Measurements from ENCODE around the gene SLC16A8.

Gene SLC16A8

GRCh38 chr22:38049812-38050619 lies 34.0 kb downstream of the SLC16A8 start:
- TF ChIP-seq CTCF (IDR thresholded peaks at IDR 0.05; ENCODE audit: unreplicated experiment in 3 of 3), result no peak
- H3K9me3 Mint-ChIP-seq, result no peaks in the 10 kb centered on the region
- peaks cover 27% of the 10 kb centered on the region for H3K27me3 Mint-ChIP-seq (ENCODE audit: low read depth)
- peaks cover 14% of the 10 kb centered on the region for H3K4me1 Mint-ChIP-seq
- H3K36me3 Mint-ChIP-seq (ENCODE audit: low read depth), result no peaks in the 10 kb centered on the region
- H3K27ac Mint-ChIP-seq, result no peak overlapping the region
- no peak overlapping the region for H3K4me3 Mint-ChIP-seq

GRCh38 chr22:38046070-38046748 lies 37.8 kb downstream of the SLC16A8 start:
- TF ChIP-seq CTCF (IDR thresholded peaks at IDR 0.05; ENCODE audit: unreplicated experiment in 3 of 3), result no peak
- no peaks in the 10 kb centered on the region for H3K4me1 Mint-ChIP-seq
- no peaks in the 10 kb centered on the region for H3K9me3 Mint-ChIP-seq
- peaks cover 14% of the 10 kb centered on the region for H3K27me3 Mint-ChIP-seq (ENCODE audit: low read depth)
- H3K4me3 Mint-ChIP-seq, result peak overlapping the region in 1 of 3 experiments; percentile 7
- H3K27ac Mint-ChIP-seq, result no peak overlapping the region
- no peaks in the 10 kb centered on the region for H3K36me3 Mint-ChIP-seq (ENCODE audit: low read depth)

- no peak for TF ChIP-seq CTCF (IDR thresholded peaks at IDR 0.05; ENCODE audit: unreplicated experiment in 3 of 3)
- peaks cover 19% of the 10 kb centered on the region for H3K27me3 Mint-ChIP-seq (ENCODE audit: low read depth)
- no peaks in the 10 kb centered on the region for H3K4me1 Mint-ChIP-seq
- H3K4me3 Mint-ChIP-seq, result no peak overlapping the region
- no peaks in the 10 kb centered on the region for H3K9me3 Mint-ChIP-seq
- H3K27ac Mint-ChIP-seq, result no peak overlapping the region
- no peaks in the 10 kb centered on the region for H3K36me3 Mint-ChIP-seq (ENCODE audit: low read depth)
Measured at GRCh38 chr22:38043151-38044039, 40.6 kb downstream of the SLC16A8 start.

- Mint-ChIP-seq H3K27me3 (ENCODE audit: low read depth) (peaks cover 19% of the 10 kb centered on the region), H3K9me3 (no peaks in the 10 kb centered on the region), H3K4me3 (no peak overlapping the region), H3K27ac (no peak overlapping the region), H3K36me3 (ENCODE audit: low read depth) (no peaks in the 10 kb centered on the region), H3K4me1 (no peaks in the 10 kb centered on the region)
- no peak for TF ChIP-seq CTCF (IDR thresholded peaks at IDR 0.05; ENCODE audit: unreplicated experiment in 3 of 3)
Measured at GRCh38 chr22:38042488-38042790, 41.5 kb downstream of the SLC16A8 start.

GRCh38 chr22:38041760-38042487 lies 42.1 kb downstream of the SLC16A8 start:
- no peak for TF ChIP-seq CTCF (IDR thresholded peaks at IDR 0.05; ENCODE audit: unreplicated experiment in 3 of 3)
- Mint-ChIP-seq H3K27ac (no peak overlapping the region), H3K27me3 (ENCODE audit: low read depth) (peaks cover 19% of the 10 kb centered on the region), H3K9me3 (no peaks in the 10 kb centered on the region), H3K36me3 (ENCODE audit: low read depth) (no peaks in the 10 kb centered on the region), H3K4me1 (peaks cover 2% of the 10 kb centered on the region), H3K4me3 (no peak overlapping the region)
